GM04503 (cell line): ENCODE measurements around the gene CNOT1.

ENCODE experiments used
- DNase-seq: peaks from one replicate; pipeline ENCODE4 v3.0.0-alpha.2; 2012; ENCODE audit warnings: low read depth

Gene CNOT1

GRCh38 chr16:58518083-58518979 lies 111.3 kb downstream of the CNOT1 start:
- no peak for DNase-seq

- no peak for DNase-seq
Observed at GRCh38 chr16:58516768-58517107, 112.9 kb downstream of the CNOT1 start.

- no peak for DNase-seq
Observed at GRCh38 chr16:58515871-58516767, 113.5 kb downstream of the CNOT1 start.

GRCh38 chr16:58515125-58515870 lies 114.3 kb downstream of the CNOT1 start, which contains the start of gene SETD6:
SETD6 (plus strand) TSS chr16:58515517; CDS start chr16:58515538, 21 bp downstream.
- peak; percentile 23 for DNase-seq

- DNase-seq = no peak
Observed at GRCh38 chr16:58513874-58514273, 115.8 kb downstream of the CNOT1 start.

- DNase-seq = no peak
Observed at GRCh38 chr16:58511933-58512815, 117.5 kb downstream of the CNOT1 start.

GRCh38 chr16:58510776-58511628 lies 118.6 kb downstream of the CNOT1 start:
- DNase-seq = no peak

- DNase-seq = no peak
Observed at GRCh38 chr16:58510097-58510775, 119.4 kb downstream of the CNOT1 start.

GRCh38 chr16:58509256-58510096 lies 120.2 kb downstream of the CNOT1 start:
- no peak for DNase-seq

- DNase-seq = no peak
Observed at GRCh38 chr16:58508671-58509251, 120.9 kb downstream of the CNOT1 start.

GRCh38 chr16:58507963-58508670 lies 121.5 kb downstream of the CNOT1 start:
- no peak for DNase-seq

- DNase-seq = no peak
Observed at GRCh38 chr16:58507195-58507962, 122.2 kb downstream of the CNOT1 start.

GRCh38 chr16:58506241-58507194 lies 123.1 kb downstream of the CNOT1 start:
- no peak for DNase-seq

- DNase-seq = no peak
Observed at GRCh38 chr16:58503863-58504688, 125.5 kb downstream of the CNOT1 start.
